ENCODE measurements around the gene MX1. TPM values are rescaled to one million over a fixed set of nuclear protein-coding genes. Genes with fewer than 3 reads are reported as not detected.

MX1 gene
- total and polyA plus RNA-seq, 7 donors, result 2.2 to 14.9 (median 3.8) TPM

DNA sequence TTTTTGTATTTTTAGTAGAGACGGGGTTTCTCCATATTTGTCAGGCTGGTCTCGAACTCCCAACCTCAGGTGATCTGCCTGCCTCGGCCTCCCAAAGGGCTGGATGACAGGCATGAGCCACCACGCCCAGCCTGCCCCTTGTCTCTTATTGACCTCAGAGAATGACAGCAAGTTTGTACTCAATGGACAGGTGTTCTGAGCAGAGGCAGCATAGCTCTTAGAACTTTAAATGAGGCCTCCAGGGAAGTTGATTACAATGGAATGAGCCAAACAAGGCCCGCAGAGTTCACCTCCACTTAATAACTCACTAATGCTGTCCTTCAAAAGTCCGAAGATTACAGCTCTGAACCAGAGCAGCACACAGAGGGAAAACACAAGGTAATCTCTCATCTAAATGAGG lies 71.0 kb downstream of the MX1 start:
- H3K4me3 ChIP-seq, result no peak overlapping the region
- DNase-seq (no peak), ATAC-seq (no peak)
- no peaks in the 10 kb centered on the region for H3K9me3 ChIP-seq
- H3K27me3 ChIP-seq (ENCODE audit: insufficient read depth in 3 of 3, low read length in 2 of 3), result peaks cover 0 to 9% (median 0%) of the 10 kb centered on the region in 3 donors
- TF ChIP-seq, protein P1, sequence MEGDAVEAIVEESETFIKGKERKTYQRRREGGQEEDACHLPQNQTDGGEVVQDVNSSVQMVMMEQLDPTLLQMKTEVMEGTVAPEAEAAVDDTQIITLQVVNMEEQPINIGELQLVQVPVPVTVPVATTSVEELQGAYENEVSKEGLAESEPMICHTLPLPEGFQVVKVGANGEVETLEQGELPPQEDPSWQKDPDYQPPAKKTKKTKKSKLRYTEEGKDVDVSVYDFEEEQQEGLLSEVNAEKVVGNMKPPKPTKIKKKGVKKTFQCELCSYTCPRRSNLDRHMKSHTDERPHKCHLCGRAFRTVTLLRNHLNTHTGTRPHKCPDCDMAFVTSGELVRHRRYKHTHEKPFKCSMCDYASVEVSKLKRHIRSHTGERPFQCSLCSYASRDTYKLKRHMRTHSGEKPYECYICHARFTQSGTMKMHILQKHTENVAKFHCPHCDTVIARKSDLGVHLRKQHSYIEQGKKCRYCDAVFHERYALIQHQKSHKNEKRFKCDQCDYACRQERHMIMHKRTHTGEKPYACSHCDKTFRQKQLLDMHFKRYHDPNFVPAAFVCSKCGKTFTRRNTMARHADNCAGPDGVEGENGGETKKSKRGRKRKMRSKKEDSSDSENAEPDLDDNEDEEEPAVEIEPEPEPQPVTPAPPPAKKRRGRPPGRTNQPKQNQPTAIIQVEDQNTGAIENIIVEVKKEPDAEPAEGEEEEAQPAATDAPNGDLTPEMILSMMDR (IDR thresholded peaks at IDR 0.05), result no peak
- 83 to 87% (median 85%) methylated on average over 6 of the region's 6 CpGs for WGBS, 3 donors
- H3K4me1 ChIP-seq, result no peaks in the 10 kb centered on the region
- intact Hi-C loops (cut with DNase I), result no loop called here
- H3K36me3 ChIP-seq (ENCODE audit: insufficient read depth in 1 of 2, low read depth in 1 of 2), result no peaks in the 10 kb centered on the region
- H3K27ac ChIP-seq, result no peak overlapping the region

DNA sequence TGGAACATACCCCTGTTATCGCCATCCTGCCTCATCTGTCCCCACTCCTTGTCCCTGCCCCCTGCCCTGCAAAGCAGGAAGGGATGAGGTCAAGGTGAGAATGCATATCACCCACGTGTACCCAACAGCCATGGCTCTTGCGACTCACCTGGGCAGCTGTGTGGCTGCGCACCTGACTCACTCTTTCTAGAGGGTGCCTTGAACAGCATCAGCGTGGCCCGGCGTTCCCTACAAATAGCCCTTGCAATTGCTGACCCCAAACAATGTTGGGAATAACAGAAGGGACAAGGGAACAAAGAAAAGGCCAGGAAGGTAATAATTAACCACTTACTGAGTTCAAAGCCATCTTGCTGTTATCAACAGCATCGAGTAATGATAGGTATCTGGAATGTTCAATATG lies 71.7 kb downstream of the MX1 start:
- DNase-seq, result no peak
- H3K36me3 ChIP-seq (ENCODE audit: insufficient read depth in 1 of 2, low read depth in 1 of 2), result no peaks in the 10 kb centered on the region
- no peak overlapping the region for H3K27ac ChIP-seq
- no peak for ATAC-seq
- intact Hi-C loops (cut with DNase I), result no loop called here
- H3K4me1 ChIP-seq, result no peaks in the 10 kb centered on the region
- 76 to 84% (median 83%) methylated on average over 8 of the region's 8 CpGs for WGBS, 3 donors
- no peak overlapping the region for H3K4me3 ChIP-seq
- TF ChIP-seq, protein P1 (IDR thresholded peaks at IDR 0.05), result no peak
- peaks cover 0 to 9% (median 0%) of the 10 kb centered on the region in 3 donors for H3K27me3 ChIP-seq (ENCODE audit: insufficient read depth in 3 of 3, low read length in 2 of 3)
- H3K9me3 ChIP-seq, result no peaks in the 10 kb centered on the region

DNA sequence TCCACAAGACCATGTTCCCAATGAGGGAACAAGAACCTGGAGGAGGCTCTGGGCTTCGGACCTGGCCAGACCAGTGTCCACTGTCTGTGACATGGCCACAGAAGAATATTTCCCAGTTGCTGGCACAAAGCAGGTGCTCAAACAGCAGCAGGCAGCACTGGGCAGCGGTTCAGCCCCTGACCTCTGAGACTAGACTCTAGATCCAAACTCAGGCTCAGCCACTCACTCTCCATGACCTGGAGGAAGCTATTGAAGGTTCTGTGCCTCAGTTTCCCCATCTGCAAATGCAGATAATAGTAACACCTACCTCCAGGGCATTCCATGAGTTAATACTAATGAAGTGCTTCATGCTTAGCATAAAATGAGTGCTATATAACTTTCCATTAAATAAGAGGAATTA lies 73.9 kb downstream of the MX1 start:
- TF ChIP-seq, protein P1 (IDR thresholded peaks at IDR 0.05), result no peak
- peaks cover 0 to 5% (median 1%) of the 10 kb centered on the region in 3 donors for H3K27me3 ChIP-seq (ENCODE audit: insufficient read depth in 3 of 3, low read length in 2 of 3)
- ATAC-seq (no peak), DNase-seq (no peak)
- WGBS, 3 donors, result 67 to 78% (median 74%) methylated on average over 2 of the region's 2 CpGs
- intact Hi-C loops (cut with DNase I), result no loop called here
- H3K27ac ChIP-seq, result no peak overlapping the region
- no peaks in the 10 kb centered on the region for H3K9me3 ChIP-seq
- no peaks in the 10 kb centered on the region for H3K4me1 ChIP-seq
- H3K4me3 ChIP-seq, result no peak overlapping the region
- H3K36me3 ChIP-seq (ENCODE audit: insufficient read depth in 1 of 2, low read depth in 1 of 2), result no peaks in the 10 kb centered on the region

DNA sequence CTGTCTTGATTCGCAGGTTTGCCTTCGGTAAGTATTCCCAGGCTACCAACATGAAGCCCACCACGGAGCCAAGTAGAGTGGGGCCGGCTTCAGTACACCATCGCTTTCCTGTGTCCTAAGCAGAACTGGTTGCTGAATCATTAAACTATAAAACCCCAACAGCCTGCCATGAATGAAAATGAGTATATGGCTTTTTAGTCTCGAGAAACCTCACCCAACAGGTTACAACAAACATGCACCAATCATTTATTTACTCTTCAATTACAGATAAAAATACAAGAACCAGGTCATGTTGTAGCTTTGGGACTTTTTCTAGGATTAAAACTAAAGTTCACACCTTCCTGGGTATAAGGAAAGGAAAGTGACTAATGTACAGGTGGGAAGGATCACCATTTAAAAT lies 74.3 kb downstream of the MX1 start:
- Histone ChIP-seq H3K4me1 (no peaks in the 10 kb centered on the region), H3K27ac (no peak overlapping the region), H3K9me3 (no peaks in the 10 kb centered on the region), H3K4me3 (no peak overlapping the region), H3K27me3 (ENCODE audit: insufficient read depth in 3 of 3, low read length in 2 of 3) (peaks cover 0 to 10% (median 1%) of the 10 kb centered on the region in 3 donors), H3K36me3 (ENCODE audit: insufficient read depth in 1 of 2, low read depth in 1 of 2) (no peaks in the 10 kb centered on the region)
- TF ChIP-seq, protein P1 (IDR thresholded peaks at IDR 0.05), result no peak
- no peak for DNase-seq
- intact Hi-C loops (cut with DNase I), result no loop called here
- WGBS, 3 donors, result 81 to 85% (median 81%) methylated on average over 6 of the region's 6 CpGs
- no peak for ATAC-seq

DNA sequence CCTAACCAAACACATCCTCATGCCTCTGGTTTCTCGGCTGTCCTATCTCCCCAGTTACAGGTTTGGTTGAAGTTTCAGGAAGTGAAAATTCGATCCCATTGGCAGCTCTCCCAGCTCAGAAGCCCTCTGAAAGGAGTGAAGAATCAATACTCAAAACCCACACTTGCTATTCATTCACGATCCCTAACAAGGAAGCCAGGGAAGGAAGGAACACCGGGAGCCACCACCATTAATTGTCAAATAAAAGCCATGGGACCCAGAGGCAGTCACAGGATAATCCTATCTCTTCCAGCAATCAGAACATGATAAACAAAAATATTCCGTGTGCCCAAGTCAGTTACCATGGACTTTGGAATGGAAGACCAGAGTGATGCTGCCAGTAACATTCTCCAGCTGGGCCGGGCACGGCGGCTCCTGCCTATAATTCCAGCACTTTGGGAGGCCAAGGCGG lies 74.9 kb downstream of the MX1 start:
- H3K9me3 ChIP-seq, result no peaks in the 10 kb centered on the region
- no peak overlapping the region for H3K4me3 ChIP-seq
- no peak for ATAC-seq
- no peak for DNase-seq
- peaks cover 0 to 15% (median 1%) of the 10 kb centered on the region in 3 donors for H3K27me3 ChIP-seq (ENCODE audit: insufficient read depth in 3 of 3, low read length in 2 of 3)
- TF ChIP-seq, protein P1 (IDR thresholded peaks at IDR 0.05), result no peak
- no peak overlapping the region for H3K27ac ChIP-seq
- intact Hi-C loops (cut with DNase I), result no loop called here
- WGBS, 3 donors, result 46 to 56% (median 47%) methylated on average over 9 of the region's 9 CpGs
- H3K36me3 ChIP-seq (ENCODE audit: insufficient read depth in 1 of 2, low read depth in 1 of 2), result no peaks in the 10 kb centered on the region
- no peaks in the 10 kb centered on the region for H3K4me1 ChIP-seq
